ENCODE measurements around the gene PFDN5.
"Not testable (repeated sequence)": the region's sequence is repeated elsewhere in the genome, so short reads cannot be mapped to it uniquely, and the experiment has no call there.

Gene PFDN5

GRCh38 chr12:53330671-53331070 is 35.3 kb downstream of the PFDN5 start:
- Mint-ChIP-seq H3K36me3 (ENCODE audit: low read depth) (no peaks in the 10 kb centered on the region), H3K27me3 (peaks cover 31% of the 10 kb centered on the region), H3K27ac (no peak overlapping the region), H3K4me1 (ENCODE audit: low read depth) (peaks cover 7% of the 10 kb centered on the region), H3K4me3 (no peak overlapping the region), H3K9me3 (no peaks in the 10 kb centered on the region)

GRCh38 chr12:53332339-53332738 is 37.0 kb downstream of the PFDN5 start:
- not testable (repeated sequence) for H3K9me3 Mint-ChIP-seq; H3K4me1 Mint-ChIP-seq (ENCODE audit: low read depth); H3K27ac Mint-ChIP-seq; H3K4me3 Mint-ChIP-seq; H3K36me3 Mint-ChIP-seq (ENCODE audit: low read depth)
- H3K27me3 Mint-ChIP-seq: peaks cover 43% of the 10 kb centered on the region

- peaks cover 43% of the 10 kb centered on the region for H3K27me3 Mint-ChIP-seq
- H3K4me1 Mint-ChIP-seq (ENCODE audit: low read depth): peaks cover 2% of the 10 kb centered on the region
- H3K36me3 Mint-ChIP-seq (ENCODE audit: low read depth): no peaks in the 10 kb centered on the region
- H3K9me3 Mint-ChIP-seq: no peaks in the 10 kb centered on the region
- H3K27ac Mint-ChIP-seq: no peak overlapping the region
- no peak overlapping the region for H3K4me3 Mint-ChIP-seq
Observed at GRCh38 chr12:53332744-53333143, 37.4 kb downstream of the PFDN5 start.

- Mint-ChIP-seq H3K4me3 (no peak overlapping the region), H3K27me3 (peaks cover 46% of the 10 kb centered on the region), H3K4me1 (ENCODE audit: low read depth) (peaks cover 5% of the 10 kb centered on the region)
Observed at GRCh38 chr12:53333289-53333688, 37.9 kb downstream of the PFDN5 start.

GRCh38 chr12:53333845-53334244 is 38.5 kb downstream of the PFDN5 start:
- Mint-ChIP-seq H3K36me3 (ENCODE audit: low read depth) (no peaks in the 10 kb centered on the region), H3K27ac (no peak overlapping the region), H3K27me3 (peaks cover 49% of the 10 kb centered on the region), H3K4me1 (ENCODE audit: low read depth) (peaks cover 5% of the 10 kb centered on the region), H3K9me3 (no peaks in the 10 kb centered on the region), H3K4me3 (no peak overlapping the region)

More at GRCh38 chr12:53333289-53333688, 37.9 kb downstream of the PFDN5 start:
- Mint-ChIP-seq H3K27ac (no peak overlapping the region), H3K9me3 (no peaks in the 10 kb centered on the region), H3K36me3 (ENCODE audit: low read depth) (no peaks in the 10 kb centered on the region)

GRCh38 chr12:53334822-53335221 is 39.5 kb downstream of the PFDN5 start:
- H3K4me1 Mint-ChIP-seq (ENCODE audit: low read depth): peaks cover 6% of the 10 kb centered on the region
- H3K27me3 Mint-ChIP-seq: peaks cover 51% of the 10 kb centered on the region
- H3K36me3 Mint-ChIP-seq (ENCODE audit: low read depth): no peaks in the 10 kb centered on the region
- no peak overlapping the region for H3K27ac Mint-ChIP-seq
- H3K4me3 Mint-ChIP-seq: no peak overlapping the region
- H3K9me3 Mint-ChIP-seq: no peaks in the 10 kb centered on the region

GRCh38 chr12:53336181-53336681 is 40.9 kb downstream of the PFDN5 start, which contains the start of gene SP7:
Gene SP7, minus strand, starts transcription at chr12:53336354. Its CDS starts 708 bp downstream, at chr12:53335646.
- no peaks in the 10 kb centered on the region for H3K9me3 Mint-ChIP-seq
- H3K27ac Mint-ChIP-seq: no peak within 1 kb of the TSS
- H3K4me3 Mint-ChIP-seq: no peak within 1 kb of the TSS
- peaks cover 54% of the 10 kb centered on the region for H3K27me3 Mint-ChIP-seq
- H3K36me3 Mint-ChIP-seq (ENCODE audit: low read depth): no peaks in the 10 kb centered on the region
- H3K4me1 Mint-ChIP-seq (ENCODE audit: low read depth): peaks cover 16% of the 10 kb centered on the region

- H3K27ac Mint-ChIP-seq: no peak overlapping the region
- peaks cover 16% of the 10 kb centered on the region for H3K4me1 Mint-ChIP-seq (ENCODE audit: low read depth)
- peaks cover 46% of the 10 kb centered on the region for H3K27me3 Mint-ChIP-seq
- H3K9me3 Mint-ChIP-seq: no peaks in the 10 kb centered on the region
- H3K36me3 Mint-ChIP-seq (ENCODE audit: low read depth): no peaks in the 10 kb centered on the region
- no peak overlapping the region for H3K4me3 Mint-ChIP-seq
Observed at GRCh38 chr12:53338017-53338416, 42.7 kb downstream of the PFDN5 start.

- Mint-ChIP-seq H3K27me3 (peaks cover 38% of the 10 kb centered on the region), H3K36me3 (ENCODE audit: low read depth) (no peaks in the 10 kb centered on the region)
Observed at GRCh38 chr12:53338916-53339315, 43.6 kb downstream of the PFDN5 start.

GRCh38 chr12:53340398-53340797 is 45.1 kb downstream of the PFDN5 start:
- H3K27me3 Mint-ChIP-seq: peaks cover 31% of the 10 kb centered on the region
- peak overlapping the region; percentile 42 for H3K27ac Mint-ChIP-seq
- H3K4me1 Mint-ChIP-seq (ENCODE audit: low read depth): peaks cover 30% of the 10 kb centered on the region
- no peak overlapping the region for H3K4me3 Mint-ChIP-seq
- H3K36me3 Mint-ChIP-seq (ENCODE audit: low read depth): no peaks in the 10 kb centered on the region
- no peaks in the 10 kb centered on the region for H3K9me3 Mint-ChIP-seq

More at GRCh38 chr12:53338916-53339315, 43.6 kb downstream of the PFDN5 start:
- Mint-ChIP-seq H3K27ac (no peak overlapping the region), H3K9me3 (no peaks in the 10 kb centered on the region), H3K4me1 (ENCODE audit: low read depth) (peaks cover 20% of the 10 kb centered on the region), H3K4me3 (no peak overlapping the region)

GRCh38 chr12:53343449-53343848 is 48.1 kb downstream of the PFDN5 start:
- no peaks in the 10 kb centered on the region for H3K36me3 Mint-ChIP-seq (ENCODE audit: low read depth)
- H3K4me1 Mint-ChIP-seq (ENCODE audit: low read depth): peaks cover 25% of the 10 kb centered on the region
- no peak overlapping the region for H3K27ac Mint-ChIP-seq
- peaks cover 7% of the 10 kb centered on the region for H3K27me3 Mint-ChIP-seq
- H3K4me3 Mint-ChIP-seq: peak overlapping the region; percentile 19
- no peaks in the 10 kb centered on the region for H3K9me3 Mint-ChIP-seq

GRCh38 chr12:53343969-53344368 is 48.6 kb downstream of the PFDN5 start:
- Mint-ChIP-seq H3K4me1 (ENCODE audit: low read depth) (peaks cover 25% of the 10 kb centered on the region), H3K4me3 (peak overlapping the region; percentile 59), H3K27me3 (peaks cover 5% of the 10 kb centered on the region), H3K27ac (no peak overlapping the region), H3K9me3 (no peaks in the 10 kb centered on the region), H3K36me3 (ENCODE audit: low read depth) (no peaks in the 10 kb centered on the region)

GRCh38 chr12:53344487-53344823 is 49.1 kb downstream of the PFDN5 start:
- Mint-ChIP-seq H3K27me3 (peaks cover 5% of the 10 kb centered on the region), H3K9me3 (no peaks in the 10 kb centered on the region), H3K4me3 (peak overlapping the region; percentile 59), H3K36me3 (ENCODE audit: low read depth) (no peaks in the 10 kb centered on the region), H3K27ac (no peak overlapping the region), H3K4me1 (ENCODE audit: low read depth) (peaks cover 25% of the 10 kb centered on the region)

- Mint-ChIP-seq H3K4me3 (peak overlapping the region; percentile 86), H3K4me1 (ENCODE audit: low read depth) (peaks cover 23% of the 10 kb centered on the region), H3K36me3 (ENCODE audit: low read depth) (no peaks in the 10 kb centered on the region), H3K27me3 (peaks cover 2% of the 10 kb centered on the region), H3K9me3 (no peaks in the 10 kb centered on the region), H3K27ac (peak overlapping the region; percentile 76)
Observed at GRCh38 chr12:53344824-53345485, 49.6 kb downstream of the PFDN5 start.

GRCh38 chr12:53345486-53346188 is 50.3 kb downstream of the PFDN5 start:
- Mint-ChIP-seq H3K36me3 (ENCODE audit: low read depth) (no peaks in the 10 kb centered on the region), H3K4me1 (ENCODE audit: low read depth) (peaks cover 16% of the 10 kb centered on the region), H3K27me3 (no peaks in the 10 kb centered on the region), H3K27ac (peak overlapping the region; percentile 76), H3K4me3 (peak overlapping the region; percentile 86), H3K9me3 (no peaks in the 10 kb centered on the region)
